Calu3 (cell line): ENCODE measurements around the gene DCLRE1A. TPM values are rescaled to one million over a fixed set of nuclear protein-coding genes. Genes with fewer than 3 reads are reported as not detected.

Experiments used
- BruUV-seq: library from RNA; stranded (reverse); fragments of 400-500 nt; replicated peaks from 2 replicates; lab custom pipeline; 2021; lab: Mats Ljungman, UMichigan
- CTCF ChIA-PET: fragments of 300-600 bp; sonication (Branson Sonifier 250); formaldehyde crosslinking; loops from one replicate; lab custom pipeline; 2022; ENCODE audit warnings: antibody characterized with exemption; lab: Charles Lee
- DNase-seq: peaks from one replicate; pipeline ENCODE4 v3.0.0; 2022
- H3K27ac Mint-ChIP-seq: one replicate; pipeline ENCODE4 v1.8.0; 2022; ENCODE audit warnings: mixed read lengths; ENCODE audit not compliant: unreplicated experiment
- H3K27me3 Mint-ChIP-seq: one replicate; pipeline ENCODE4 v1.8.0; 2022; ENCODE audit warnings: mixed read lengths; ENCODE audit not compliant: unreplicated experiment
- H3K36me3 Mint-ChIP-seq: one replicate; pipeline ENCODE4 v1.8.0; 2022; ENCODE audit warnings: mild to moderate bottlenecking, moderate library complexity, mixed read lengths; ENCODE audit not compliant: insufficient read depth, unreplicated experiment
- H3K4me1 Mint-ChIP-seq: one replicate; pipeline ENCODE4 v1.8.0; 2022; ENCODE audit warnings: mild to moderate bottlenecking, low read depth, mixed read lengths; ENCODE audit not compliant: unreplicated experiment
- H3K4me3 Mint-ChIP-seq: one replicate; pipeline ENCODE4 v1.8.0; 2022; ENCODE audit warnings: mild to moderate bottlenecking, low read depth, moderate library complexity, mixed read lengths; ENCODE audit not compliant: unreplicated experiment
- H3K9me3 Mint-ChIP-seq: one replicate; pipeline ENCODE4 v1.8.0; 2022; ENCODE audit warnings: low read depth, mixed read lengths; ENCODE audit not compliant: unreplicated experiment
- CTCF ChIP-seq: fragments of 200-600 bp; IDR thresholded peaks from one replicate; pipeline ENCODE4 v1.8.0; 2022; ENCODE audit warnings: antibody characterized with exemption; ENCODE audit not compliant: unreplicated experiment
- intact Hi-C: fragments of 100-400 bp; cut with micrococcal nuclease; formaldehyde crosslinking; loops from one replicate; pipeline ENCODE4 v1.10.0; 2022; ENCODE audit not compliant: unreplicated experiment
- total RNA-seq: library from RNA; stranded (reverse); gene quantifications from 2 replicates; pipeline ENCODE4 v1.2.3, GENCODE V29; 2022

DCLRE1A gene
- total RNA-seq, 1 experiment from 2014 or later = 7.9 TPM

GRCh38 chr10:113808168-113808567 lies 45.7 kb downstream of the DCLRE1A start:
- Mint-ChIP-seq H3K4me1 (no peaks in the 10 kb centered on the region), H3K27me3 (peaks cover 42% of the 10 kb centered on the region), H3K27ac (no peak overlapping the region), H3K9me3 (no peaks in the 10 kb centered on the region), H3K4me3 (no peak overlapping the region), H3K36me3 (no peaks in the 10 kb centered on the region)
- CTCF ChIA-PET = no interaction called here
- BruUV-seq = no TSS peak
- intact Hi-C loops = no loop called here
- no peak for TF ChIP-seq CTCF
- DNase-seq = no peak

GRCh38 chr10:113806503-113806902 lies 47.4 kb downstream of the DCLRE1A start:
- CTCF ChIA-PET = interaction anchor here (0.6 kb wide), 1 partner anchor 1280 kb away, joined by 3 read pairs; no protein-coding TSS in a partner anchor
- Mint-ChIP-seq H3K9me3 (no peaks in the 10 kb centered on the region), H3K27ac (no peak overlapping the region), H3K36me3 (no peaks in the 10 kb centered on the region), H3K4me3 (no peak overlapping the region), H3K4me1 (no peaks in the 10 kb centered on the region), H3K27me3 (peaks cover 25% of the 10 kb centered on the region)
- no peak for DNase-seq
- intact Hi-C loops = no loop called here
- BruUV-seq = no TSS peak
- no peak for TF ChIP-seq CTCF

GRCh38 chr10:113802997-113803396 lies 50.9 kb downstream of the DCLRE1A start:
- no TSS peak for BruUV-seq
- CTCF ChIA-PET = interaction anchor here (0.7 kb wide), 1 partner anchor 36 kb away, joined by 3 read pairs; no protein-coding TSS in a partner anchor
- peaks cover 2% of the 10 kb centered on the region for H3K27me3 Mint-ChIP-seq
- H3K9me3 Mint-ChIP-seq = no peaks in the 10 kb centered on the region
- no peaks in the 10 kb centered on the region for H3K36me3 Mint-ChIP-seq
- no peak overlapping the region for H3K27ac Mint-ChIP-seq
- intact Hi-C loops = no loop called here
- DNase-seq = no peak
- no peak for TF ChIP-seq CTCF
- no peaks in the 10 kb centered on the region for H3K4me1 Mint-ChIP-seq
- H3K4me3 Mint-ChIP-seq = no peak overlapping the region

- no peaks in the 10 kb centered on the region for H3K4me1 Mint-ChIP-seq
- no peak for DNase-seq
- H3K36me3 Mint-ChIP-seq = no peaks in the 10 kb centered on the region
- TF ChIP-seq CTCF = no peak
- H3K9me3 Mint-ChIP-seq = no peaks in the 10 kb centered on the region
- BruUV-seq = no TSS peak
- intact Hi-C loops = no loop called here
- H3K27me3 Mint-ChIP-seq = no peaks in the 10 kb centered on the region
- CTCF ChIA-PET = no interaction called here
- H3K4me3 Mint-ChIP-seq = no peak overlapping the region
- H3K27ac Mint-ChIP-seq = no peak overlapping the region
Observed at GRCh38 chr10:113801569-113801968, 52.3 kb downstream of the DCLRE1A start.
